ENCODE measurements around the gene KCNQ1.

DNA sequence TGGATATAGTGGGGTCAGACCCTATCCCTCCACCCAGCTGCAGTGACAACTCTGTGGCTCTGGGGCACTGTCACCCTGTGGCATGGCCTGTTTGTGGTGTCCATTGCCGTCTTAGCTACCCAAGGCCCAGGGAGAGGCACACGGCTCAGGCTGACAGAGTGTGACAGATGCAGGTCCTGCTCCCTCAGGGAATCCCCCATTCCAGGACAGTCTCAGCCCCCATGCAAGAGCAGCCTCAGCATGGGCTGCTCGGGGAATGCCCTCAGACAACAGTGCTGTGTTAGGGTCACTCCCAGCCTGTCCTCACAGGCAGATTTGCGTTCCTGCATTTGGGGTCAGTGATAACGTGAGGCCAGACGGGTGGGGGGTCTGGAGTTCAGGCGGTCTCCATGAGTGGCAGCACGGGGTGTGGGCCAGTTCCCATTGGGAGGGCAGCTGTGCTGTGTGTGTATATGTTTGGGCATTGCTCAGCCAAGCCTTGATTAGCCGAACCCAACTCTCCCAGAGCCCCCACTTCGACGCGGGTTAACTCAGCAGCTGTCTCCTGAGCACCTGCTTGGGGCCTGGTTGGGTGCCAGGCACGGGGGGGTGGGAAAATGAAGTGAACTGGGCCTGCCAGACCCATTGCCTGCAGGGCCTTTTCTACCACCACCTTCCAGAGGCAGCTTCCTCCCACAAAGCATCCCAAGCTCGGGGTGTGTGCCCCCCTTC, 260.2 kb downstream of the KCNQ1 start:
- TF ChIP-seq, protein P1, sequence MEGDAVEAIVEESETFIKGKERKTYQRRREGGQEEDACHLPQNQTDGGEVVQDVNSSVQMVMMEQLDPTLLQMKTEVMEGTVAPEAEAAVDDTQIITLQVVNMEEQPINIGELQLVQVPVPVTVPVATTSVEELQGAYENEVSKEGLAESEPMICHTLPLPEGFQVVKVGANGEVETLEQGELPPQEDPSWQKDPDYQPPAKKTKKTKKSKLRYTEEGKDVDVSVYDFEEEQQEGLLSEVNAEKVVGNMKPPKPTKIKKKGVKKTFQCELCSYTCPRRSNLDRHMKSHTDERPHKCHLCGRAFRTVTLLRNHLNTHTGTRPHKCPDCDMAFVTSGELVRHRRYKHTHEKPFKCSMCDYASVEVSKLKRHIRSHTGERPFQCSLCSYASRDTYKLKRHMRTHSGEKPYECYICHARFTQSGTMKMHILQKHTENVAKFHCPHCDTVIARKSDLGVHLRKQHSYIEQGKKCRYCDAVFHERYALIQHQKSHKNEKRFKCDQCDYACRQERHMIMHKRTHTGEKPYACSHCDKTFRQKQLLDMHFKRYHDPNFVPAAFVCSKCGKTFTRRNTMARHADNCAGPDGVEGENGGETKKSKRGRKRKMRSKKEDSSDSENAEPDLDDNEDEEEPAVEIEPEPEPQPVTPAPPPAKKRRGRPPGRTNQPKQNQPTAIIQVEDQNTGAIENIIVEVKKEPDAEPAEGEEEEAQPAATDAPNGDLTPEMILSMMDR (IDR thresholded peaks at IDR 0.05): no peak
- TF ChIP-seq POLR2A (IDR thresholded peaks at IDR 0.05) (no peak), POLR2AphosphoS5 (IDR thresholded peaks at IDR 0.05) (no peak)

Measured in sigmoid colon (tissue), 4 donors.